Liver (tissue), 9 donors: ENCODE data around the gene KMT2E. TPM values are rescaled to one million over a fixed set of nuclear protein-coding genes. Genes with fewer than 3 reads are reported as not detected.
A peak's percentile ranks its signal among the peaks of the same experiment; 100 is the strongest.

Source experiments
- DNase-seq: peaks from one replicate; pipeline ENCODE4 v3.0.0-alpha.2; 2017; ENCODE audit warnings: low spot score
- H3K27ac ChIP-seq, 2 donors: one replicate each; pipeline ENCODE4 v1.7.0; 2013; ENCODE audit warnings: inconsistent platforms in 2 of 2, low read length in 2 of 2, control low read depth in 1 of 2, low read depth in 1 of 2, mild to moderate bottlenecking in 1 of 2
- H3K27me3 ChIP-seq, 4 donors: one replicate each; pipeline versions ENCODE4 v1.6.1 to v1.7.0; 2013; ENCODE audit warnings: low read length in 3 of 4, inconsistent platforms in 1 of 4, mild to moderate bottlenecking in 1 of 4, moderate library complexity in 1 of 4; ENCODE audit not compliant: control insufficient read depth in 4 of 4, insufficient read depth in 4 of 4
- H3K36me3 ChIP-seq, 4 donors: one replicate each; pipeline versions ENCODE4 v1.6.1 to v1.7.0; 2013; ENCODE audit warnings: low read length in 3 of 4, mild to moderate bottlenecking in 3 of 4, low read depth in 1 of 4, moderate library complexity in 1 of 4; ENCODE audit not compliant: control insufficient read depth in 4 of 4, insufficient read depth in 3 of 4
- H3K4me1 ChIP-seq, 4 donors: one replicate each; pipeline versions ENCODE4 v1.6.1 to v1.7.0; 2013; ENCODE audit warnings: low read length in 3 of 4, mild to moderate bottlenecking in 3 of 4, moderate library complexity in 1 of 4; ENCODE audit not compliant: control insufficient read depth in 4 of 4, insufficient read depth in 4 of 4
- H3K4me3 ChIP-seq, 3 donors: one replicate each; pipeline versions ENCODE4 v1.6.1 to v1.7.0; 2013; ENCODE audit warnings: low read length in 3 of 3, control low read depth in 1 of 3, low read depth in 1 of 3, mild to moderate bottlenecking in 1 of 3
- H3K9ac ChIP-seq, 2 donors: one replicate each; pipeline ENCODE4 v1.7.0; 2013; ENCODE audit warnings: low read length in 2 of 2, mild to moderate bottlenecking in 2 of 2, moderate library complexity in 2 of 2, control low read depth in 1 of 2, low read depth in 1 of 2
- H3K9me3 ChIP-seq, 4 donors: one replicate each; pipeline versions ENCODE4 v1.6.1 to v1.7.0; 2013; ENCODE audit warnings: low read length in 3 of 4; ENCODE audit not compliant: control insufficient read depth in 4 of 4
- CTCF ChIP-seq: fragments of 150-350 bp; IDR thresholded peaks from 2 replicates; pipeline ENCODE4 v1.5.1; 2017; ENCODE audit warnings: improper control_type of control experiment, low read depth, low read length; ENCODE audit not compliant: missing input control
- EGR1 ChIP-seq, 2 donors: IDR thresholded peaks; 2 replicates each; pipeline ENCODE4 v1.6.1; 2016 to 2018; ENCODE audit warnings: antibody characterized with exemption in 2 of 2, low read depth in 2 of 2
- FOXA1 ChIP-seq: IDR thresholded peaks from 2 replicates; pipeline ENCODE4 v1.6.1; 2016; ENCODE audit warnings: antibody characterized with exemption
- FOXA2 ChIP-seq: IDR thresholded peaks from 2 replicates; pipeline ENCODE4 v1.6.1; 2016; ENCODE audit warnings: antibody characterized with exemption
- GABPA ChIP-seq, 2 donors: IDR thresholded peaks in 1 of 2; conservative IDR thresholded peaks in 1 of 2; 2 replicates each; pipeline ENCODE4 v1.6.1; 2016; ENCODE audit warnings: antibody characterized with exemption in 2 of 2, mild to moderate bottlenecking in 1 of 2, moderate library complexity in 1 of 2
- HNF4A ChIP-seq, 2 donors: conservative IDR thresholded peaks; 2 replicates each; pipeline ENCODE4 v1.6.1; 2016; ENCODE audit warnings: antibody characterized with exemption in 2 of 2, mild to moderate bottlenecking in 2 of 2
- JUND ChIP-seq, 2 donors: IDR thresholded peaks; 2 replicates each; pipeline ENCODE4 v1.6.1; 2016; ENCODE audit warnings: antibody characterized with exemption in 2 of 2
- MAX ChIP-seq: IDR thresholded peaks from 2 replicates; pipeline ENCODE4 v1.6.1; 2016; ENCODE audit warnings: antibody characterized with exemption
- NR2F2 ChIP-seq: IDR thresholded peaks from 2 replicates; pipeline ENCODE4 v1.6.1; 2016; ENCODE audit warnings: antibody characterized with exemption
- RAD21 ChIP-seq, 2 donors: IDR thresholded peaks; 2 replicates each; pipeline ENCODE4 v1.6.1; 2016; ENCODE audit warnings: antibody characterized with exemption in 2 of 2, mild to moderate bottlenecking in 2 of 2
- REST ChIP-seq: IDR thresholded peaks from 2 replicates; pipeline ENCODE4 v1.6.1; 2016; ENCODE audit warnings: antibody characterized with exemption, mild to moderate bottlenecking
- RXRA ChIP-seq, 2 donors: IDR thresholded peaks; 2 replicates each; pipeline ENCODE4 v1.6.1; 2017 to 2018; ENCODE audit warnings: antibody characterized with exemption in 2 of 2, mild to moderate bottlenecking in 1 of 2
- YY1 ChIP-seq: IDR thresholded peaks from 2 replicates; pipeline ENCODE4 v1.6.1; 2016; ENCODE audit warnings: antibody characterized with exemption, mild to moderate bottlenecking
- ZBTB33 ChIP-seq: IDR thresholded peaks from 2 replicates; pipeline ENCODE4 v1.6.1; 2016; ENCODE audit warnings: antibody characterized with exemption
- WGBS: extraction: QIAGEN DNeasy Blood & Tissue Kit; methylation state at CpG from one replicate; pipeline ENCODE4 v1.1.7; 2013; 5-methylcytosine and 5-hydroxymethylcytosine counted together
- polyA plus RNA-seq, 2 donors: library from polyadenylated mRNA; stranded (reverse) in 1 of 2; unstranded in 1 of 2; fragments of 200-250 nt in 1 of 2; fragments of >200 nt in 1 of 2; fragmentation: Nextera tagmentation in 1 of 2; extraction: Ambion mirVana in 1 of 2; gene quantifications; one replicate each; pipeline versions ENCODE4 v1.2.1 to v1.2.3, GENCODE V29; 2013 to 2015
- total RNA-seq, 2 donors: library from RNA; depleted of rRNA; stranded (reverse); fragments of >200 nt; gene quantifications; one replicate each; pipeline ENCODE4 v1.2.3, GENCODE V29; 2014
- donor health status: healthy.
- donor health status: healthy.
- donor health status: healthy.
- donor health status: healthy.
- donor health status: healthy.

The KMT2E gene
- total and polyA plus RNA-seq, 4 donors: 7.1 to 55.6 (median 42.4) TPM

GRCh38 chr7:105132335-105132734 lies 118.3 kb downstream of the KMT2E start:
- Histone ChIP-seq H3K9ac (no peak overlapping the region), H3K4me1 (peaks cover 4 to 14% (median 9%) of the 10 kb centered on the region in 4 donors), H3K27me3 (no peaks in the 10 kb centered on the region), H3K27ac (peak overlapping the region in 1 of 2 donors; percentile 20), H3K36me3 (peaks cover 0 to 7% (median 0%) of the 10 kb centered on the region in 4 donors), H3K4me3 (no peak overlapping the region), H3K9me3 (no peaks in the 10 kb centered on the region)
- TF ChIP-seq EGR1 (IDR thresholded peaks at IDR 0.05; ENCODE audit: low read depth in 2 of 2) (no peak), NR2F2 (no peak), FOXA1 (no peak), MAX (no peak)
- DNase-seq: no peak
- 94% methylated on average over 5 of the region's 5 CpGs for WGBS

GRCh38 chr7:105132835-105133234 lies 118.8 kb downstream of the KMT2E start:
- Histone ChIP-seq H3K9me3 (no peaks in the 10 kb centered on the region), H3K36me3 (peaks cover 0 to 10% (median 0%) of the 10 kb centered on the region in 4 donors), H3K9ac (no peak overlapping the region), H3K4me3 (no peak overlapping the region), H3K27me3 (no peaks in the 10 kb centered on the region), H3K27ac (no peak overlapping the region), H3K4me1 (peaks cover 4 to 14% (median 9%) of the 10 kb centered on the region in 4 donors)
- DNase-seq: no peak
- TF ChIP-seq FOXA1 (no peak), HNF4A (conservative IDR thresholded peaks at IDR 0.05) (no peak), RXRA (IDR thresholded peaks at IDR 0.05) (no peak), GABPA (IDR thresholded peaks at IDR 0.05 in 1 of 2, conservative IDR thresholded peaks at IDR 0.05 in 1 of 2) (no peak), YY1 (no peak), CTCF (no peak), EGR1 (IDR thresholded peaks at IDR 0.05; ENCODE audit: low read depth in 2 of 2) (no peak), JUND (IDR thresholded peaks at IDR 0.05) (no peak), ZBTB33 (no peak), FOXA2 (no peak), MAX (no peak), RAD21 (IDR thresholded peaks at IDR 0.05) (no peak), REST (no peak), NR2F2 (no peak)
- WGBS: 90% methylated on average over 10 of the region's 10 CpGs
